ENCODE results near the gene PAK1.

Gene PAK1

DNA sequence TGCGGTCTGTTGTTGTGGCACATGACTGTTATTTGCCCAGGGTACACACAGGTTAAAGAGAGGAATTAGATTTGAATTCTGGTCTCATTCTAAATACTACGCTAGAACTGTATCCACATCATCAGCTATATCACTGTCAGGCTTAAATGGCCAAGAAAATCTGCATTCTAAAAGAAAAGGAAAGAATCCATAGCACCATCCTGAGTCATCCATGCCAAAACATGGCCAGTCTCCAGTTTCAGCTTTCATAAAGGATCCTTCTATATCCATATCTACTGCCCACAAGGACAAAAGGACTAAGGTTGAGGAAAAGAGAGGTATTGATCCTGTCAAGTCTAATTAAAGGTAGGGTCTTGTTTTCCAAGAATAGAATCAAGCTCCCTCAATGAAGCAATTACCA is 98.8 kb downstream of the PAK1 start:
- ATAC-seq = peak; percentile 77
- TF ChIP-seq GLIS3 (CRISPR knock-in tag; IDR thresholded peaks at IDR 0.05) = no peak
- no peak for TF ChIP-seq ESRRG (CRISPR knock-in tag; IDR thresholded peaks at IDR 0.05)
- TF ChIP-seq, protein P1, sequence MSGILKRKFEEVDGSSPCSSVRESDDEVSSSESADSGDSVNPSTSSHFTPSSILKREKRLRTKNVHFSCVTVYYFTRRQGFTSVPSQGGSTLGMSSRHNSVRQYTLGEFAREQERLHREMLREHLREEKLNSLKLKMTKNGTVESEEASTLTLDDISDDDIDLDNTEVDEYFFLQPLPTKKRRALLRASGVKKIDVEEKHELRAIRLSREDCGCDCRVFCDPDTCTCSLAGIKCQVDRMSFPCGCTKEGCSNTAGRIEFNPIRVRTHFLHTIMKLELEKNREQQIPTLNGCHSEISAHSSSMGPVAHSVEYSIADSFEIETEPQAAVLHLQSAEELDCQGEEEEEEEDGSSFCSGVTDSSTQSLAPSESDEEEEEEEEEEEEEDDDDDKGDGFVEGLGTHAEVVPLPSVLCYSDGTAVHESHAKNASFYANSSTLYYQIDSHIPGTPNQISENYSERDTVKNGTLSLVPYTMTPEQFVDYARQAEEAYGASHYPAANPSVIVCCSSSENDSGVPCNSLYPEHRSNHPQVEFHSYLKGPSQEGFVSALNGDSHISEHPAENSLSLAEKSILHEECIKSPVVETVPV (CRISPR knock-in tag; IDR thresholded peaks at IDR 0.05) = no peak
- TF ChIP-seq, protein P2, sequence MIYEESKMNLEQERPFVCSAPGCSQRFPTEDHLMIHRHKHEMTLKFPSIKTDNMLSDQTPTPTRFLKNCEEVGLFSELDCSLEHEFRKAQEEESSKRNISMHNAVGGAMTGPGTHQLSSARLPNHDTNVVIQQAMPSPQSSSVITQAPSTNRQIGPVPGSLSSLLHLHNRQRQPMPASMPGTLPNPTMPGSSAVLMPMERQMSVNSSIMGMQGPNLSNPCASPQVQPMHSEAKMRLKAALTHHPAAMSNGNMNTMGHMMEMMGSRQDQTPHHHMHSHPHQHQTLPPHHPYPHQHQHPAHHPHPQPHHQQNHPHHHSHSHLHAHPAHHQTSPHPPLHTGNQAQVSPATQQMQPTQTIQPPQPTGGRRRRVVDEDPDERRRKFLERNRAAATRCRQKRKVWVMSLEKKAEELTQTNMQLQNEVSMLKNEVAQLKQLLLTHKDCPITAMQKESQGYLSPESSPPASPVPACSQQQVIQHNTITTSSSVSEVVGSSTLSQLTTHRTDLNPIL (CRISPR knock-in tag; IDR thresholded peaks at IDR 0.05; ENCODE audit: low read depth) = no peak
- no peak for TF ChIP-seq ZNF70 (CRISPR knock-in tag; IDR thresholded peaks at IDR 0.05)
- TF ChIP-seq RARB (CRISPR knock-in tag; IDR thresholded peaks at IDR 0.05) = no peak
- TF ChIP-seq OSR1 (CRISPR knock-in tag; IDR thresholded peaks at IDR 0.05) = no peak
- TF ChIP-seq ZFP30 (CRISPR knock-in tag; IDR thresholded peaks at IDR 0.05) = no peak
- TF ChIP-seq, protein P3, sequence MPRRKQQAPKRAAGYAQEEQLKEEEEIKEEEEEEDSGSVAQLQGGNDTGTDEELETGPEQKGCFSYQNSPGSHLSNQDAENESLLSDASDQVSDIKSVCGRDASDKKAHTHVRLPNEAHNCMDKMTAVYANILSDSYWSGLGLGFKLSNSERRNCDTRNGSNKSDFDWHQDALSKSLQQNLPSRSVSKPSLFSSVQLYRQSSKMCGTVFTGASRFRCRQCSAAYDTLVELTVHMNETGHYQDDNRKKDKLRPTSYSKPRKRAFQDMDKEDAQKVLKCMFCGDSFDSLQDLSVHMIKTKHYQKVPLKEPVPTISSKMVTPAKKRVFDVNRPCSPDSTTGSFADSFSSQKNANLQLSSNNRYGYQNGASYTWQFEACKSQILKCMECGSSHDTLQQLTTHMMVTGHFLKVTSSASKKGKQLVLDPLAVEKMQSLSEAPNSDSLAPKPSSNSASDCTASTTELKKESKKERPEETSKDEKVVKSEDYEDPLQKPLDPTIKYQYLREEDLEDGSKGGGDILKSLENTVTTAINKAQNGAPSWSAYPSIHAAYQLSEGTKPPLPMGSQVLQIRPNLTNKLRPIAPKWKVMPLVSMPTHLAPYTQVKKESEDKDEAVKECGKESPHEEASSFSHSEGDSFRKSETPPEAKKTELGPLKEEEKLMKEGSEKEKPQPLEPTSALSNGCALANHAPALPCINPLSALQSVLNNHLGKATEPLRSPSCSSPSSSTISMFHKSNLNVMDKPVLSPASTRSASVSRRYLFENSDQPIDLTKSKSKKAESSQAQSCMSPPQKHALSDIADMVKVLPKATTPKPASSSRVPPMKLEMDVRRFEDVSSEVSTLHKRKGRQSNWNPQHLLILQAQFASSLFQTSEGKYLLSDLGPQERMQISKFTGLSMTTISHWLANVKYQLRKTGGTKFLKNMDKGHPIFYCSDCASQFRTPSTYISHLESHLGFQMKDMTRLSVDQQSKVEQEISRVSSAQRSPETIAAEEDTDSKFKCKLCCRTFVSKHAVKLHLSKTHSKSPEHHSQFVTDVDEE (CRISPR knock-in tag; IDR thresholded peaks at IDR 0.05) = no peak
- no peak for TF ChIP-seq BACH2 (CRISPR knock-in tag; IDR thresholded peaks at IDR 0.05; ENCODE audit: borderline replicate concordance)
- no peak for TF ChIP-seq ZC3H10 (CRISPR knock-in tag; IDR thresholded peaks at IDR 0.05)
- TF ChIP-seq TOX (CRISPR knock-in tag; IDR thresholded peaks at IDR 0.05; ENCODE audit: borderline replicate concordance) = no peak
- TF ChIP-seq ZNF8 (CRISPR knock-in tag; IDR thresholded peaks at IDR 0.05) = no peak

DNA sequence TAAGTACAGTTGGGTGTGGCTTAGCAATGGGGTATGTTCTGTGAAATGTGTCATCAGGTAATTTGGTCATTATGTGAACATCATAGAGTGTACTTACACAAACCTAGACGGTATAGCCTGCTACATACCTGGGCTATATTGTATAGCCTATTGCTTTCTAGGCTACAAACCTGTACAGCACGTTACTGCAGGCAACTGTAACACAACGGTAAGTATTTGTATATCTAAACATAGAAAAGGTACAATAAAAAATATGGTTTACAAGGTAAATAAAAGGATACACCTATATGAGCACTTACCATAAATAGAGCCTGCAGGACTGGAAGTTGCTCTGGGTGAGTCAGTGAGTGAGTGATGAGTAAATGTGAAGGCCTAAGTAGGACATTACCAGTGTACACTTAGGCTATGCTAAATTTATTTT is 99.3 kb downstream of the PAK1 start:
- ATAC-seq = peak; percentile 51
- TF ChIP-seq TCF4 (CRISPR knock-in tag; IDR thresholded peaks at IDR 0.05; ENCODE audit: borderline replicate concordance) (no peak), ISL1 (CRISPR knock-in tag; IDR thresholded peaks at IDR 0.05) (no peak), ZFP3 (CRISPR knock-in tag; IDR thresholded peaks at IDR 0.05) (no peak), CSDC2 (CRISPR knock-in tag; IDR thresholded peaks at IDR 0.05) (no peak)

DNA sequence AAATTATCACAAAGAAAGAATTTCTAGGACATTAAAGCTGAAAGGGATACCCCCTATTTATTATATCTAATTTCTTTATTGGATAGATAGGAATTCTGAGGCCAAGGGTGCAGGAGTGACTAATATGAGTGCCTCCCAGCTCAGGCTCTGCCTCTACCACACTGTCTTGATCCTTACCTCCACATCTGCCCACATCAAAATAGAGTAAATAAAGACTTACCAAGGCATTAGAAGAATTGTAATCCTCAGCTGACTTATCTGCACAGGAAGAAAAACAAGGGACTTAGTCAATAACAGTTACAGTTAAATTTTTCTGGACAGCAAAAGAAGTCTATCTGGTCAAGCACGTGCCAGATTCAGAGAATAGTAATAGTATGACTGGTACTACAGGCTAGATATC is 99.8 kb downstream of the PAK1 start:
- TF ChIP-seq ZNF8 (CRISPR knock-in tag; IDR thresholded peaks at IDR 0.05) = no peak
- TF ChIP-seq, protein P4, sequence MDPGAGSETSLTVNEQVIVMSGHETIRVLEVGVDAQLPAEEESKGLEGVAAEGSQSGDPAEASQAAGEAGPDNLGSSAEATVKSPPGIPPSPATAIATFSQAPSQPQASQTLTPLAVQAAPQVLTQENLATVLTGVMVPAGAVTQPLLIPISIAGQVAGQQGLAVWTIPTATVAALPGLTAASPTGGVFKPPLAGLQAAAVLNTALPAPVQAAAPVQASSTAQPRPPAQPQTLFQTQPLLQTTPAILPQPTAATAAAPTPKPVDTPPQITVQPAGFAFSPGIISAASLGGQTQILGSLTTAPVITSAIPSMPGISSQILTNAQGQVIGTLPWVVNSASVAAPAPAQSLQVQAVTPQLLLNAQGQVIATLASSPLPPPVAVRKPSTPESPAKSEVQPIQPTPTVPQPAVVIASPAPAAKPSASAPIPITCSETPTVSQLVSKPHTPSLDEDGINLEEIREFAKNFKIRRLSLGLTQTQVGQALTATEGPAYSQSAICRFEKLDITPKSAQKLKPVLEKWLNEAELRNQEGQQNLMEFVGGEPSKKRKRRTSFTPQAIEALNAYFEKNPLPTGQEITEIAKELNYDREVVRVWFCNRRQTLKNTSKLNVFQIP (CRISPR knock-in tag; IDR thresholded peaks at IDR 0.05; ENCODE audit: borderline replicate concordance, low read depth) = no peak
- TF ChIP-seq TCF4 (CRISPR knock-in tag; IDR thresholded peaks at IDR 0.05; ENCODE audit: borderline replicate concordance) = no peak
- TF ChIP-seq ISL1 (CRISPR knock-in tag; IDR thresholded peaks at IDR 0.05) = no peak
- no peak for TF ChIP-seq BACH2 (CRISPR knock-in tag; IDR thresholded peaks at IDR 0.05; ENCODE audit: borderline replicate concordance)
- TF ChIP-seq, protein P1 (CRISPR knock-in tag; IDR thresholded peaks at IDR 0.05) = no peak
- no peak for TF ChIP-seq SNAI2 (CRISPR knock-in tag; IDR thresholded peaks at IDR 0.05)
- TF ChIP-seq, protein P2 (CRISPR knock-in tag; IDR thresholded peaks at IDR 0.05; ENCODE audit: low read depth) = no peak
- TF ChIP-seq GLIS3 (CRISPR knock-in tag; IDR thresholded peaks at IDR 0.05) = no peak
- TF ChIP-seq ESRRG (CRISPR knock-in tag; IDR thresholded peaks at IDR 0.05) = no peak
- TF ChIP-seq ARNTL (CRISPR knock-in tag; IDR thresholded peaks at IDR 0.05; ENCODE audit: borderline replicate concordance, low read depth) = no peak
- TF ChIP-seq ZC3H10 (CRISPR knock-in tag; IDR thresholded peaks at IDR 0.05) = no peak
- TF ChIP-seq ZFP3 (CRISPR knock-in tag; IDR thresholded peaks at IDR 0.05) = no peak
- no peak for TF ChIP-seq TOX (CRISPR knock-in tag; IDR thresholded peaks at IDR 0.05; ENCODE audit: borderline replicate concordance)
- ATAC-seq = no peak

Data from SK-N-SH treated with all-trans-retinoic acid at 6 μM for 48 hours (cell line).